ENCODE data around the gene PTPN2.

The PTPN2 gene

DNA sequence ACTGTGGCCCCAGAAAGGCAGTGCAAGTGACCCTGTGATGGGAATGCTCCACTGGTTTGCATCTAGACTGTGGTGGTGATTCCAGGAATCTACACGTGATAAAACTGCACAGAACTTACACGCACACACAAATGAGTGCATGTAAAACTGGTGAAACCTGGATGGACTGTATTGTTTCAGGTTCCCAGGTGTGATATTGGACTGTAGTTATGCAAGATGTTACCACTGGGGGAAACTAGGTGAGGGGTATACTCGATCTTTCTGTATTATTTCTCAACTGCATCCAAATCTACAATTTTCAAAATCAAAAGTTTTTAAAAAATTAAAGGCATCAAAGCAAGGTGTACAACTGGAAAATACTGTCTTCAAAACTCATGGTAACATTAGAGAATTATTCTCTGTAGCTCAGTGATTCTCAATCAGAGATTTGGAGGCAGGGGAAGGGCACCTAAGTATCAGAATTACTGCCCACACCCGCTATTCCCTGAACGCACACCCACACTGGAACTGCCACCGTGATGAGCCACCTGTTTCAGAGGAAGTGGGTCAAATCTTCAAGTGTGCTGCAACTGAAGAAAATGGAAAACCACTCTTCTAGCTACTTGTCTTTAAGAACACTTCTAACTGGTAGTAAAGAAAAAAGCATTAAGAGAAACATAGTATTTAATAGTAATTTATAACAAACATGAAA lies 26.7 kb downstream of the PTPN2 start:
- no peak for DNase-seq

DNA sequence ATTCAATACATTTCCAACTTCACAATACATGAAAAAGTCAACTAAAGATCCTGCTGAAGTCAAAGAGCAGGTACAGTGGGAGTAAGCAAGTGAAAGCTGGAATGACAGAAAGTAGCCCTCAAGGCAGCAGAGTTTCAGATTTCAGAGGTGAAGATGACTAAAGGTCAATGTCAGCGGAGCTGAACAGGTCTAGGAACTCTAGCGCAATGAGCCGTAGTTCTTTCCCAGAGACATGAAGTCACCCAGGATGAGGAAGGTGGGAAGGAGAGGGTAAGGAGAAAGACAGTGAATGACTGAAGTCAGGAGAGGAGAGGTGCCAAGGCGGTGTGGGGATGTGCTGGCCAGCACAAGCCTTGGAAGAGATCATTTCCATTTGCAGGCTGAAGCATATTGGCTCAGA lies 28.1 kb downstream of the PTPN2 start:
- no peak for DNase-seq

DNA sequence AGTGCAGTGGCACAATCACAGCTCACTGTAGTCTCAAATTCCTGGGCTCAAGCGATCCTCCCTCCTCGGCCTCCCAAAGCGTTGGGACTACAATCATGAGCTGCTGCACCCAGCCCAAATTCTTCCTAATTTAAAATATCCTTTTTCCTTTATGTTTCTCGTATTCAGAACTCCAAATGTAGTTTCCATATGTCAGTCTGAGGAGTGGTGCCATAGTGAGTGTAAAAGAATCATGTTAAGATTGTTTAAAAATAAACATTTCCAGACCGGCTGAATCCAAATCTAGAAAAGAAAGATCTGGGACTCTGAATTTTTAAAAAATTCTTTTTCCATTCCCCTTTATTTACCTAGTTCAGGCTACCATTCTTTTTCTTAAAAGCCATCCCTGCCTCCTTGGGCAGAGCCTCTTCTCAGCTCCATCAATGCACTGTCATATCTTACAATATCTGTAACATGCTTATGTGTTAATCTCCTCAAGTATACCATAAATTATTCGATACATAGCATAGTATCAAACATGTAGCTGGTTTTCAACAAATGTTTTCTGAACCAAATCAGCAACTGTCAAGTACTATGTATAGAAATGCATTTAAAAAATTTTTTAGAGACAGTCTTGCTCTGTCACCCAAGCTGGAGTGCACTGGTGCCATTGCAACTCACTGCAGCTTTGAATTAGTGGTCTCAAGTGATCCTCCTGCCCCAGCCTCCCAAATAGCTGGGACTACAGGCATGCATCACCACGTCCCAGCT lies 31.3 kb downstream of the PTPN2 start:
- DNase-seq: no peak

DNA sequence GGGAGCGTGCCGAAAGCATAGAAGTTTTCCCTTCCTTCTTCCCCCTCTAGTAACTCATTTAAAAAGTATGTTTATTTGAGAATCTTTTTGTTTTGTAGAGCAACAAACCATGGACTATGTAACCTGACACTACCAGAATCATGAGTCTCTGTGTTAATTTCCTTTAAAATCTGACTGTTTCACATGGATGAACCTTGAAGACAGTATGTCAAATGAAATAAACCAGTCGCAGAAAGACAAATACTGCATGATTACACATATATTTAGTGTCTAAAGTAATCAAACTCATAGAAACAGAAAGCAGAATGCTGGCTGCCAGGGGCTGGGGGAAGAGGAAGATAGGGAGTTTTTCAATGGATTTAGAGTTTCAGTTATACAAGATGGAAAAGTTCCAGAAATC lies 32.3 kb downstream of the PTPN2 start:
- no peak for DNase-seq

DNA sequence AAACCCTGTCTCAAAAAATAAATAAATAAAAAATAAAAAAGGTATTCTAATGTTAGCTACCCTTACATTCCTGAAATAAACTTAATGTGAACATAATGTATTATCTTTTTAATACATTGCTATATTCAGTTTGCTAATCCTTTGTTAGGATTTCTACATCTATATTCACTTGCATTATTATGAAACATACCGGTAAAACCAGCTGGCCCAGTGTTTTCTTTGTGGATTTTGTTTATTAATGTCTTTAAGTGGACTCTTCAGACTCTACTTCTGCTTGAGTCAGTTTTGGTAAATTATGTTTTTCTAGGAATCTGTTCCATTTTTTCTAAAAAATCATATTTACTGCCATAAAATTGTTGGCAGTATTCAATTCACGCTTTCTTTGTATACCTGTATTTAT lies 34.5 kb downstream of the PTPN2 start:
- no peak for DNase-seq

GRCh38 chr18:12848405-12848804 lies 35.6 kb downstream of the PTPN2 start:
- no peak for DNase-seq

DNA sequence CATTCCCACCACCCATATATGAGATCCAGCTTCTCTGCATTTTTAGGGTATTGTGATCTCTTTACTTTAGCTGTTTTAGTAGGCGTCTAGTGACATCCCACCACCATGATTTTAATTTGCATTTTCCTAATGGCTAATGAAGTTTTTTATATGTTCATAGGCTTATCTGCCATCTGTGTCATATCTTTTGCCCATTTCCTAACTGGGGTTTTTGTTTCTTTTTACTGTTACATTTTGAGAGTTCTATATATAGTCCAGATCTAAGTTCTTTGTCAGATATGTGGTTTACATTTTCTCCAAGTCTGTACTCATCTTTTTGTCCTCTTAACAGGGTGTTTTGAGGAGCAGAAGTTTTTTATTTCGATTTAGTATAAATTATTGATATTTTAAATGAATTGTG lies 39.6 kb downstream of the PTPN2 start:
- DNase-seq: no peak

DNA sequence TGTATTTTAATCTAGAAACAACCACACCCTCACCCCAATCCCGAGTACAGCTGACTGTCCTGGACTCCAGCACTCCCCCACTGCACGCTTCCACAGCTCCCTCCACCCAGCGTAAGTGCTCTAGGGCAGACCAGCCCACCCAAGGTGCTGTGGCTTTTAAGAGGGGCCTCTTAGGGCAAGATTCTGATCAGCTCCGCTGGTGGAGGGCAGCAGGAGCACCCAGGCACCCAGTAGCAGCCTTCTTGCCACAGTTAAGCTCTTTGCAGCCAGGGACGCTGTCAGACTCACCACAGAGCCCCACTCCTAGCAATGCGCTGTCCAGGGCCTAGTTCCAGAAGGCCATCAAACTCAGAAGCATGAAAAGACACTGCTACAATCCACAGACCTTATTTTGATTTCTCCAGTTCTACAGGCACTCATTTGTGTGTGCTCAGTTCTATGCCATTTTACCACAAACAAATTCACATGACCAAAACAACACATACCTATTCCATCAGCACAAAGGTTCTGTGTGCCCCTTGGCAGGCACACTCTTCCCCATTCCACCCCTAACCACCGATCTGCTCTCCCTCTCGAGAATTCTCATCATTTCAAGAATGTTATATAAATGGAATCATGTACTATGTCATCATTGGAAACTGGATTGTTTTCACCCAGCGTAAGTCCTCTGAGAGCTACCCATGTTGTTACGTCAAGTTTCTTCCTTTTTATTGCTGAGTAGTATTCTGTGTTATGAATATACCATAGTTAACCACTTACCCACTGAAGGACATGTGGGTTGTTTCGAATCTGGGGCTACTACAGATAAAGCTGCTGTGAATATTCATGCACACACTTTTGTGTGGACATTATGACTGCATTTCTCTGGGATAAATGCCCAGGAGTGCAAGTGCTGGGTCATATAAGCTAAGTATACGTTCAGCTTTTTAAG lies 40.4 kb downstream of the PTPN2 start:
- DNase-seq: no peak

GRCh38 chr18:12842459-12843380 lies 41.3 kb downstream of the PTPN2 start:
- no peak for DNase-seq

DNA sequence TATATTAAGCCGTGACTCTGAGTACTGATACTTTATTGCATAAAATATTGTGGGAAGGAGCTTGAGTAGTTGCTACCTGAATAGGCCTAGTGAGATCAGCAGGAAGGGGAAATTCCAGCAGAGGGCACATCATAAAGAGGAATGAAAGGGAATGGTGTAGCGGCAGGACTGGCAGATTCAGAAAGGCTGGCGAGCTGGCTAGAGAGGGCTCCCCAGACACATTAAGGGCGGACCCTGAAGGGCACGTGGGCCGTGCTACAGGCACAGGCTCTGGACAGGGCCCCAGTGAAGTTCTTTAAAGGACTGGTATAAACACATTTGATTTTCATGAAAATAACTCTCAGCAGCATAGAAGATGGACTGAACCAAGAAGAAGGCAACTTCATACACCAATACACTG lies 43.0 kb downstream of the PTPN2 start:
- no peak for DNase-seq

GRCh38 chr18:12840382-12840781 lies 43.7 kb downstream of the PTPN2 start:
- no peak for DNase-seq

- DNase-seq: no peak
Observed at GRCh38 chr18:12839526-12840196, 44.4 kb downstream of the PTPN2 start.

GRCh38 chr18:12839057-12839525 lies 44.9 kb downstream of the PTPN2 start:
- DNase-seq: no peak

DNA sequence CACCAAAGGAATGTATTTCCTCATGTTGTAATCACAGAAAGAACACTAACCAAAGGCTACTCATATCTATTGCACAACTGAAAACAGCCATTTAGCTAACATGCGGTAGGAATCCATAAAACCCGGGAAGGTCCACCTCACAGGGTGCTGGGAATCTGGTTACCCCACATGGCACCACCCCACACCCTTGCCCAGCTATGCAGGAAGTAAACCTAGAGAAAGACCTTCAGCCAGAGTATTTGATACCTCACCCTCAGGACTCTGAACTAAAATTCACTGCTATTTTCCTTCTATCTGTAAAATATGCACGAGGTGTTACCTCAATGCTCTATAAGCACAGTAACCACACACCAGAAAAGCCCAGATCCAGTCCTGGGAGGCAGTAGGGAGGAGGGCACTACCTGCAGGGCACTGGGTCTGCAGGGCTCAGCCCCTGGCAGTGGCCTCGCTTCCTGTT lies 45.8 kb downstream of the PTPN2 start:
- DNase-seq: no peak

GRCh38 chr18:12837747-12838146 lies 46.3 kb downstream of the PTPN2 start:
- no peak for DNase-seq

DNA sequence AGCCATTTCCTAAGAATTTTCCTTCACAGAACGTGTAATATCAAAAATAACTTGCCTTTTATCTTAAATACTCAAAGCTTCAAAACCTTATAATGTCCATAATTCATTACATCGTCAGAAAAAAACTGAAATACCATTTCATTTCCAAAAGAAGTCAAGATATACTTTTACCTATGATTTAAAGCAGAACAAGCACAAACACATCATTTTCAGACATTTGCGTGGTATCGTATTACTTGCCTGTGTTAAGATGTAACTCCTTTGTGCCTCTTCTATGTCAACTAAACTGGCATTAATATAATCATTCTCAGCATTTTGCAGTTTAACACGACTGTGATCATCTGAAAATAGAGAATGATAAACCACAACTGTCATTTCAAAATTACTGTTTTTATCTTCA lies 47.5 kb downstream of the PTPN2 start:
- DNase-seq: no peak

DNA sequence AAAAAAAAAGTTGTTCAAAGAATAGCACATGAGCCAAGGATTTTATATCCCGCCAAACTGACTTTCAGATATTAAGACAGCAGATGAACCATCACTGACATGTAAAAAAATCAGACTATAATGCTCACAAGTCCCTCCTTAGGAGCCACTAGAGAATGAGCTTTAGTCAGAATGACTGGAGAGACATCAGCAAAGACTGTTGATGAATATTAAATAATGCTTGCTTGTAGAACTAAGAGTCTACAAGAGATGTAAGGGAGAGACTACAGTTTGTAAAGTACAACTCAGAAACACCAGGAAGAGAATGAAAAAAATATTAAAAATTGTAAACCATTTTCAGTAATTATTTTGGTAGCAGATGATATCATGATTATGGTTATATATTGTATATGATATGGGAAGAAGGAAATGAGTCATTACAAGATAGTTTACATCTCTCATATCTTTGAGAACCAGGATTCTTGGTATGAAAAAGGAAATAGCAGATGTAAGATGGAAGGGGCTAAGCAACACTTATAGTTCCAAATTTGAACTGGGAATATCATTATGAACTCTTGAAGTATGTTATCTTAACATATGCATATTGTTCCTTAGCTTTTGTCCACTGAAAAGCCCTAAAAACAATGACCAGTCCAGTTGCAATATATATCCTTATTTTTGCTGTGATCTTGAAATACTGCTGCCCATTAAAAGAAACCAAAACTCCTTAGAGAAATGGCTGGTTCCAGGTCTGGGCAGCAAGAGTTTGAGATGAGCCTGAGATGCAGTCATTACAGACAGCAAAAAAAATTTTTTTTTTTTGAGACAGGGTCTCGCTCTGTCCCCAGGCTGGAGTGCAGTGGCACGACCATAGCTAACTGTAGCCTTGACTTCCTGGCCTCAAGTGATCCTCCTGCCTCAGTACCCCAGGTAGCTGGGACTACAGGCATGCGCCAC lies 55.7 kb downstream of the PTPN2 start:
- no peak for DNase-seq

DNA sequence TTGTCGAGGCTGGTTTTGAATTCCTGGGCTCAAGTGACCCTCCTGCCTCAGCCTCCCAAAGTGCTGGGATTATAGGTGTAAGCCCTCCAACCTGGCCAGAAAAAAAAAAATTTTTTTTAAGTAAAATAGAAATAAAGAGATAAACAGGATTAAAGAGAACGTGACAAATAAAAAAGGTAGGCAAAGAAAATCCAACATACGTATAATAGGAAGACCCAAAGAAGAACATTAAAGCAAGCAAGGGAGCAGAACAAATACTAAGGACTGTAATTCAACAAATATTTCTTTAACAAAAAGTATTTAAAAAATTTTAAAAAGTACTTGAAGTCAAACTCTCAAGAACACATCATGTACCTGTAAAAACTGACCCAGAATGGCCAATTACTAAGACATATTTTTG lies 56.4 kb downstream of the PTPN2 start:
- DNase-seq: no peak

- DNase-seq: no peak
Observed at GRCh38 chr18:12825230-12825629, 58.8 kb downstream of the PTPN2 start.

DNA sequence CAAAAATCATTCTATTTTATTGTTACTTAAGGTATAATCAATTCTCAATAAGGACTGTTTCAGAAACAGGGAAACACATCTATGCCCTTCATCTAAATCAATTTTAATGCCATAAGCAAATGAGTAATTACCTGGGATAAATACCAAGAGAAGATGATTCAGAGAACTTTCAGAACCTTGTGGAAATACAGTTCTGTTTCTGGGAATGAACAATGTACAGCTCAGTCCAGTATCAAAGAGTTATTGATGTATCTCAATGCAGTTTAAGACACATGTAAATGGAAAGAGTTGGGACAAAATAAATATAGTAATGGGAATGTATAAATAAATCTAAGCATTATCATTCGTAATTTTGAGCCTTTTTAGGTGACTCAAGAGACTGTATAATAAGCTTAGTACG lies 60.1 kb downstream of the PTPN2 start:
- no peak for DNase-seq

- DNase-seq: no peak
Observed at GRCh38 chr18:12821408-12821807, 62.6 kb downstream of the PTPN2 start.

All from NCI-H1436 treated with DMSO at 0.1 percent for 48 hours (cell line).